IMR-90 (cell line): ENCODE results near the gene NGFR.

Source experiments
- MAFK ChIP-seq: IDR thresholded peaks from 2 replicates; pipeline ENCODE4 v1.6.1; 2012; ENCODE audit warnings: low read depth, low read length, improper control_type of control experiment
- MAZ ChIP-seq: IDR thresholded peaks from 2 replicates; pipeline ENCODE4 v1.6.1; 2012; ENCODE audit warnings: low read depth, mild to moderate bottlenecking, low read length, improper control_type of control experiment, moderate library complexity, borderline replicate concordance
- TF ChIP-seq, protein P1 (sequence below): conservative IDR thresholded peaks from 2 replicates; pipeline ENCODE4 v1.5.1; 2012; ENCODE audit warnings: mild to moderate bottlenecking, low read depth, low read length, improper control_type of control experiment

DNA sequence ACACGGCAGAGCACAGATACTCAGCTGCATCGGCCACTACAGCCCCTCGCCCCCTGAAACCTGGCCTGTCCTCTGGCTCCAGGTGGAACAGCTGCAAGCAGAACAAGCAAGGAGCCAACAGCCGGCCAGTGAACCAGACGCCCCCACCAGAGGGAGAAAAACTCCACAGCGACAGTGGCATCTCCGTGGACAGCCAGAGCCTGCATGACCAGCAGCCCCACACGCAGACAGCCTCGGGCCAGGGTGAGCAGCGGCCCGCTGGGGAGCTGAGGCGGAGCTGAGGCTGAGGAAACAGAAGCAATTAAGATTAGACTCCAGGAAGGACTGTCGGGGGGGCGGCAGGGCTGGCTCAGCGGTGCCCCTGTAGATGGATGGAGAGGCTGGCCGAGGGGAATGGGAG, 16.7 kb downstream of the NGFR start:
- TF ChIP-seq, protein P1, sequence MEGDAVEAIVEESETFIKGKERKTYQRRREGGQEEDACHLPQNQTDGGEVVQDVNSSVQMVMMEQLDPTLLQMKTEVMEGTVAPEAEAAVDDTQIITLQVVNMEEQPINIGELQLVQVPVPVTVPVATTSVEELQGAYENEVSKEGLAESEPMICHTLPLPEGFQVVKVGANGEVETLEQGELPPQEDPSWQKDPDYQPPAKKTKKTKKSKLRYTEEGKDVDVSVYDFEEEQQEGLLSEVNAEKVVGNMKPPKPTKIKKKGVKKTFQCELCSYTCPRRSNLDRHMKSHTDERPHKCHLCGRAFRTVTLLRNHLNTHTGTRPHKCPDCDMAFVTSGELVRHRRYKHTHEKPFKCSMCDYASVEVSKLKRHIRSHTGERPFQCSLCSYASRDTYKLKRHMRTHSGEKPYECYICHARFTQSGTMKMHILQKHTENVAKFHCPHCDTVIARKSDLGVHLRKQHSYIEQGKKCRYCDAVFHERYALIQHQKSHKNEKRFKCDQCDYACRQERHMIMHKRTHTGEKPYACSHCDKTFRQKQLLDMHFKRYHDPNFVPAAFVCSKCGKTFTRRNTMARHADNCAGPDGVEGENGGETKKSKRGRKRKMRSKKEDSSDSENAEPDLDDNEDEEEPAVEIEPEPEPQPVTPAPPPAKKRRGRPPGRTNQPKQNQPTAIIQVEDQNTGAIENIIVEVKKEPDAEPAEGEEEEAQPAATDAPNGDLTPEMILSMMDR: no peak
- no peak for TF ChIP-seq MAZ
- no peak for TF ChIP-seq MAFK
